SJCRH30 (cell line): ENCODE data around the gene AP4M1. TPM values are rescaled to one million over a fixed set of nuclear protein-coding genes. Genes with fewer than 3 reads are reported as not detected.

Source experiments
- DNase-seq, 2 experiments: peaks; one replicate each; pipeline ENCODE4 v3.0.0-alpha.2; 2015 to 2020
- H3K27ac ChIP-seq: fragments of 250-450 bp; sonication (Bioruptor Pico); 2 replicates; pipeline ENCODE4 v1.5.1; 2020; ENCODE audit warnings: mild to moderate bottlenecking, moderate library complexity
- H3K27me3 ChIP-seq: fragments of 250-450 bp; sonication (Bioruptor Pico); 2 replicates; pipeline ENCODE4 v1.5.1; 2020; ENCODE audit warnings: mild to moderate bottlenecking, moderate library complexity
- H3K36me3 ChIP-seq: fragments of 250-450 bp; sonication (Bioruptor Pico); 2 replicates; pipeline ENCODE4 v1.5.1; 2020; ENCODE audit warnings: mild to moderate bottlenecking, moderate library complexity
- H3K4me1 ChIP-seq: fragments of 250-450 bp; sonication (Bioruptor Pico); 2 replicates; pipeline ENCODE4 v1.5.1; 2020; ENCODE audit warnings: mild to moderate bottlenecking, moderate library complexity
- H3K4me3 ChIP-seq: fragments of 250-450 bp; sonication (Bioruptor Pico); 2 replicates; pipeline ENCODE4 v1.5.1; 2020; ENCODE audit warnings: mild to moderate bottlenecking, moderate library complexity
- H3K9me3 ChIP-seq: fragments of 250-450 bp; sonication (Bioruptor Pico); replicated peaks from 2 replicates; pipeline ENCODE4 v1.5.1; 2020; ENCODE audit warnings: mild to moderate bottlenecking, moderate library complexity
- total RNA-seq: library from RNA; depleted of rRNA; stranded (reverse); fragments of >200 nt; shearing (Covaris generic); gene quantifications from 2 replicates; pipeline ENCODE4 v1.2.3, GENCODE V29; 2014

Gene AP4M1
- total RNA-seq, 1 experiment from 2014 or later, result 13.9 TPM

DNA sequence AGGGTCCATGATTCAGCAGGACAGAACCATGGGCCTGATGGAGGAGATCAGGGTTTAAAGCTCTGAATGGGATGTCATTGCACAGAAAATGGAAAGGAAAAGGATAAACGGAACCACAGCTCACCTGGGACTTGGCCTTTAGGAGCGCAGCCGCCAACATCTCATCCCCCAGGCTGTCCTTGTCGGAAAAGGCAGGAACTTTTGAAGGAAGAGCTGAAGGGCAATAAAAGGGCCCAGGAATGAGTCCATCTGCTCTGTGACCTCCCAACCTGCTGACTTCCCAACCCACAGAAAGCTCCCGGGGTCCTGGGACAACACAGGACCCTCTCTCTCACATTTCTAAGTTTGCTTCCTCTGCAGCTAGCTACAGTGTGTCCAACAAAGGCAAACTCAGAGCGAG, 26.0 kb upstream of the AP4M1 start:
- Histone ChIP-seq H3K27ac (no peak overlapping the region), H3K27me3 (no peaks in the 10 kb centered on the region), H3K36me3 (peaks cover 94% of the 10 kb centered on the region), H3K9me3 (peaks cover 26% of the 10 kb centered on the region), H3K4me1 (no peaks in the 10 kb centered on the region), H3K4me3 (no peak overlapping the region)
- no peak for DNase-seq

DNA sequence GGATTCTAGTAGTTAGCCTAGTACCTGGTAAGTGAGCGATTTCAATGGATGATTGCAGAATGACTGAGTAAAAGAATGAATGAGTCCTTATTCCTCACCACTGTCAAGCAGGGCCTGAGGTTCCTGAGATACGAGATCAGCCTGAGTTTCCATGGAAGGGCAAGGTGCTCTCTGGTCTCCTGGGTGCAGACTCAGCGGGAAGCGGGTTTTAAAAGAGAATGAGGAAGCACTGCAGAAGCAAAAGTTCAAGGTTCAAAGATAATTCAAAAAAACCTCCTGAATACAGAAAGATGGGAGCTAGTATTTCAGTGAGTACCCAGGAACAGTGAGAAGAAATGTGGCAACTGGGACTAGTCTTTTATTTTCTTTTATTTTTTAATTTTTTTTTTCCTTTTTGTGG, 24.2 kb upstream of the AP4M1 start:
- peaks cover 76% of the 10 kb centered on the region for H3K36me3 ChIP-seq
- H3K27ac ChIP-seq, result no peak overlapping the region

DNA sequence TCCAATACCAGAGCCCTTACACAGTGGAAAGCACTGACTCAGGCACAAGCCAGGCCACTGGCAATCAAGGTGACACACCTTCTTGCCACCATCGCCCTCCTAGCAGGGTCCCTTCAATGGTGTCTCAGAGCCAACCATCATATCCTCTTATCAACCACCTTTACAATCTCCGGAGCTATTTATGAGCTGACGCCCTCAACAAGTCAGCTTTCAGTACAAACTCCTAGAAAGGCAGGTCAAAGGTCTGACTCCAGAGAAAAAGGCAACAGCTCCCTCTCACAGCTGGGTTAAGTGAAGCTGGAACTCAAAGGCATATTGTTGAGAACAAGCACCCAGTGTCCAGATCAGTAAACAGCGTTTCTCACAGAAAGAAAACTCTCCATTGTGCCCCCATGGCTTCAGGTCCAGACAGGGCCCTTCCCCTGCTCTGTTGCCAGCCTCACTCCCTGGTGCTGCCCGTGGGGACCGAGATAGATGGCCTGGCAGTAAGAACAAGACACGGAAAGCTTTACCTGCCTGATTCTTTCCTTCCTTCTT, 22.4 kb upstream of the AP4M1 start:
- Histone ChIP-seq H3K4me3 (no peak overlapping the region), H3K27me3 (no peaks in the 10 kb centered on the region), H3K4me1 (no peaks in the 10 kb centered on the region), H3K9me3 (0 out of 2 replicates have a peak, but pooled peaks cover 3% of the 10 kb centered on the region), H3K36me3 (peaks cover 57% of the 10 kb centered on the region), H3K27ac (no peak overlapping the region)
- no peak for DNase-seq

More for the DNA sequence above, 24.2 kb upstream of the AP4M1 start:
- no peaks in the 10 kb centered on the region for H3K27me3 ChIP-seq
- DNase-seq, result no peak
- peaks cover 11% of the 10 kb centered on the region for H3K9me3 ChIP-seq
- H3K4me3 ChIP-seq, result no peak overlapping the region
- no peaks in the 10 kb centered on the region for H3K4me1 ChIP-seq

DNA sequence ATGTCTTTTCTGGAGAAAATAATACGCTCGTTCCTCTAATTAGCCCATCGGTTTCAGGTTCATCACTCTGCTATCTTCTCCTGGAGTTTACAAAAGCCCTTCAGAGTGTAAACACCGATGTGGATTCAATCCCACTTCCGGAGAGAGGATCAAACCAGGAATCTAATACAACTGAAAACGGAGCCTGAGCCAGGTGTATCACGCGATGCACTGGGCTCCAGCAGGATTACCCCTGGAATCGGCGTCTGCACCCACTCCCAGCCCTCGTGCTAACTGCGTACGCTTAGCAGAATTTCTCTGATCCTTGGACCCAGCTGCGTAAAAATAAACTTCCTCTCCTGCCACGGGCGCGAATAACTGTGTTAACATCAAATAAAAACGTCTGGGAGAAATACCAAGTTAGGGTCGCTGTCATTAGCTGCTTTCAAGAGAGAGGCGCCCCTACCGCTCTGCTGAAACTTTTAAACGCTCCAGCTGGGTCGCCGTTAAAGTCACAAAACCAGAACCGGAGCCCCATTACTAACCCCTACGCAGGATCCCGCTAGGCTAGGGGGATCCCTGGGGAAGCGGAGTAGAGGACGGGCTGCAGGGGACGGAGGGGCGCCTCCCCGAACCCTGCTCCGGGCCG, 20.4 kb upstream of the AP4M1 start:
- H3K4me1 ChIP-seq, result no peaks in the 10 kb centered on the region

DNA sequence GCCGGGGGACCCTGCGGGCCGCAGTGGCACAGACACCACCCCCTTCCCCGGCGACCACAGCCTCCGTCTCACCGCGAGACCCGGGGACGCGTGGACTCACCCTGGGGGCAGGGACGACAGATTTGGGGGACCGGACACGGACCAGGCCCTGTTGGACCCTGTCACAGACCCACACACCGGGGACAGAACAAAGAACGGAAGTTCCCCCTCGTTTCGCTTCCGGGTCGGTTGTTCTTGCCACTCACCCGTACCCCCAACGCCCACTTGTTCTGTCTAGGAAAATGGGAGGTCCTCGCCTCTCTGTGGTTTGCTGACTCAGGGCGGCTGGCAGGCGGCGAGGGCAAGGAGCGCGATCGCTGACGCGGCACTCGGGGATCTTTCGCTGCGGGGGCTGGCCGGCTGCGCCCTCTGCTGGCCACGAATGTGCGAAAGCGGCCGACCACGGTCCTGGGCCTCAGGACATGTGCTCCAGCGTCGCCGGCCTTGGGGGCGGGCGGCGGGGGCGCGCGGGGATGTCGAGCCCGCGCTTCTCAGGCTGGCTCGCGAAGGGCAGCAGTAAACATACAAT, 19.8 kb upstream of the AP4M1 start, which contains the start of gene ZNF3:
Gene ZNF3, minus strand, starts transcription at position 189 of the 568 bp plus-strand sequence. CDS start 4,366 bp downstream, outside the sequence.
- peak within 1 kb of the TSS; percentile 84 for H3K27ac ChIP-seq
- peak within 1 kb of the TSS; percentile 89 for H3K4me3 ChIP-seq
- peak; percentile 99 for DNase-seq
- no peaks in the 10 kb centered on the region for H3K9me3 ChIP-seq
- H3K27me3 ChIP-seq, result no peaks in the 10 kb centered on the region
- H3K4me1 ChIP-seq, result no peaks in the 10 kb centered on the region
- peaks cover 32% of the 10 kb centered on the region for H3K36me3 ChIP-seq

More for the DNA sequence above, 20.4 kb upstream of the AP4M1 start:
- peaks cover 38% of the 10 kb centered on the region for H3K36me3 ChIP-seq
- H3K9me3 ChIP-seq, result no peaks in the 10 kb centered on the region
- no peaks in the 10 kb centered on the region for H3K27me3 ChIP-seq
- DNase-seq, result no peak
- H3K4me3 ChIP-seq, result peak overlapping the region; percentile 89
- peak overlapping the region; percentile 84 for H3K27ac ChIP-seq

DNA sequence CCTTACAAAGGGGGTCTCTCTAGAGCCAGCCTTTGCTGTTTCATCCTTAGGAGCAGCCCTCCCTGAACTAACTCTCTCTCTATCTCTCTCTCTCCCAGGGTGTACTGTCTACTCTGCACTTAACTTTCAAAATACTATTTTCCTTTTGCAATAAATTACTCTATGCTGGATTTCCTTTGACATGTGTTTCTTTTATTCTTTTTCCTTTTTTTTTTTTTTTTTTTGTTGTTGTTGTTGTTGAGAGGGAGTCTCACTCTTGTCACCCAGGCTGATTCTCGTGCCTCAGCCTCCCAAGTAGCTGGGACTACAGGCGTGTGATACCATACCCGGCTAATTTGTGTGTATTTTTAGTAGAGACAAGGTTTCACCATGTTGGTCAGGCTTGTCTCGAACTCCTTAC, 18.5 kb upstream of the AP4M1 start:
- Histone ChIP-seq H3K27me3 (no peaks in the 10 kb centered on the region), H3K4me3 (no peak overlapping the region), H3K4me1 (no peaks in the 10 kb centered on the region), H3K9me3 (no peaks in the 10 kb centered on the region), H3K27ac (no peak overlapping the region), H3K36me3 (peaks cover 20% of the 10 kb centered on the region)
- no peak for DNase-seq

DNA sequence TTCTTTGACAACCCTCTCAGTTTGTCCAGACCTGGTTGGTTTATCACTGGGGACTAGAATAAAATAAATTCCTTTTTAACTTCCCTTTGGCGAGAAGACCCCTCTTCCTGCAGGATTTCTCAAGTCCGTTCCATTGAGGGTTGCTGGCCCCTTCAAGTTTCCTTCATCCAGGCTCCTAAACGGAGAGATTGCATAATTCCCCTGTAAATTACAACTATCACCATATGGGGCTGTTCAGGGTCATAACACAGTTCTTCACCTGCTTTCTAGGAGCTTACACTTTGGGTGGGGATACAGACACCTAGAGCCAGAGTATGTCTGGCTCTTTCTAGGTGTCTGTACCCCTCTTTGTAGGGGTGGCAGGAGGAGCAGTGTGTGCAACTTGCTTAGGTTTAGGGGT, 15.9 kb upstream of the AP4M1 start:
- Histone ChIP-seq H3K36me3 (no peaks in the 10 kb centered on the region), H3K4me1 (peaks cover 7% of the 10 kb centered on the region), H3K9me3 (no peaks in the 10 kb centered on the region), H3K27ac (no peak overlapping the region), H3K4me3 (no peak overlapping the region), H3K27me3 (no peaks in the 10 kb centered on the region)
- DNase-seq, result no peak

DNA sequence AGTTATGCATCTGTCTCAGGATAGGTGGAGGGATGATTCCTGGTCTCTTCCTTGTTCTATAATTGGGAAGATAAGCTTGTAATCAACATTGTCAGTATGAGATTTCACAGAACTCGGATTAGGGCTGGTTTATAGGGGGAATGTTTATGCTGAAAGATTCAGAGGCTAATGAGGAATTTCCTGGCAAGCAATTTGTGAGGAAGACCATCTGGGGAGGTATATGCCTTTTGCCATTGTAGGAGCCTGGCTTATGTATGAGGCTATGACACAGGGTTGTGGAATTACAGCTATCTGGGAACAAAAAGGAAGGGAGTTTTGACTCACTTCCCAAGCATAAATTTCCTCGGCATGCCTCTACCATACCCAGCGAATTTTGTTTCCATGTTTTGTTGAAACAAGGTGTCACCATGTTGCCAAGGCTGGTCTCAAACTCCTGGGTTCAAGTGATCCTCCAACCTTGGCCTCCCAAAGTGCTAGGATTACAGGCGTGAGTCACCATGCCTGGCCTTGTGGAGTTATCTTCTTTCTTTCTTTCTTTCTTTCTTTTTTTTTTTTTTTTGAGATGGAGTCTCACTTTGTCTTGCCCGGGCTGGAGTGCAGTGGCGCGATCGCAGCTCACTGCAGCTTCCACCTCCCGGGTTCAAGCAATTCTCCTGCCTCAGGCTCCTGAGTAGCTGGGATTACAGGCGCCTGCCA, 14.2 kb upstream of the AP4M1 start:
- Histone ChIP-seq H3K4me3 (no peak overlapping the region), H3K4me1 (peaks cover 24% of the 10 kb centered on the region), H3K36me3 (peaks cover 13% of the 10 kb centered on the region), H3K27ac (no peak overlapping the region), H3K27me3 (no peaks in the 10 kb centered on the region), H3K9me3 (no peaks in the 10 kb centered on the region)
- DNase-seq, result no peak

DNA sequence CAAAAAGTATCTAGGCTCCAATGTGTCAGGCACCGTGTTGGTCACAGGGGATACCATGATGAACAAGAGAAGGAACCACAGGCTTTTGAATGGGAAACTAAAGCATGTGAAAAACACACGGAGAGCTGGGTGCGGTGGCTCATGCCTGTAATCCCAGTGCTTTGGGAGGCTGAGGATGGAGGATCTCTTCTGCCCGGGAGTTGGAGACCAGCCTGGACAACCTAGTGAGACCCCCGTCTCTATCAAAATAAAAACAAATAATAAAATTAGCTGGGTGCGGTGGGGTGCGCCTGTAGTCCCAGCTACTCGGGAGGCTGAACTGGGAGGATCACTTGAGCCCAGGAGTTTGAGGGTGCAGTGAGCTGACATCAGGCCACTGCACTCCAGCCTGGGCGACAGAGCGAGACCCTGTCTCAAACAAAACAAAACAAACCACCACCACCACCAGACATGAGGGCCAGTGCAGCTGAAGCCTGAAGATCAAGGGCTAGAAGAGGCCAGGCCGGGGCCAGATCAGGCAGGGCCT, 13.3 kb upstream of the AP4M1 start:
- Histone ChIP-seq H3K9me3 (no peaks in the 10 kb centered on the region), H3K27me3 (no peaks in the 10 kb centered on the region), H3K4me1 (peaks cover 24% of the 10 kb centered on the region), H3K4me3 (peak overlapping the region; percentile 88), H3K27ac (peak overlapping the region; percentile 76), H3K36me3 (peaks cover 22% of the 10 kb centered on the region)
- DNase-seq, result no peak

DNA sequence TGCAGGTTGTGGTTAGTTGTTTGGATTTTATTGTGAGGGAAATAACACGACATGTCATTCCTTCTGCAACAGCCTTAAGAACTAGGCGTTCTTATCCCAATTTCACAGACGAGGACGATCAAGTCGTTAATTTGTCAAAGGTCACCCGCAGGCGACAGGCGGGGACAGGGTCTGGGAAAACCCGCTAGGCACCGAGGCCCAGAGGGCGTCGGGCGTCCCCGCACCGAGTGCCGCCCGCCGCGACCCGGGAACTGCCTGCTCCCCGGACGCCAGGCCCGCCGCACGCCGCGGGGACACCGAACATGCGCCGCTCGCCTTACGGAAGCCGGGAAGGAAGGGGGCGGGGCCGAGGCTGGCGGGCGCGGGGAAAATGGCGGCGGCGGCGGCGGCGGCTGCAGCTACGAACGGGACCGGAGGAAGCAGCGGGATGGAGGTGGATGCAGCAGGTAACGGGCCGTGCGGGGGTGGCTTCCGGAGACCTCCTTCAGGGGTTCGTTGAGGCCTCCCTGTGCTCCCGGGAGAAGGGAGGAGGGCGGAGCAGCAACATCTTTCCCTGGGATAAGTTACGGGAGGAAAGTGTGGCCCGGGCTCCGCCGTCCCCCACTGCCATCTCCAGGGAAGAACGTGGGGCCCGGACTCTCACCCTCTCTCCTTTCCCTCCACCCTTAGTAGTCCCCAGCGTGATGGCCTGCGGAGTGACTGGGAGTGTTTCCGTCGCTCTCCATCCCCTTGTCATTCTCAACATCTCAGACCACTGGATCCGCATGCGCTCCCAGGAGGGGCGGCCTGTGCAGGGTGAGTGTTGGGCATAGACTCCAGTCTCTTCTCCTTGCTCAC, 12.6 kb upstream of the AP4M1 start, which contains the start of gene COPS6:
Gene COPS6, plus strand, starts transcription at position 349 of the 837 bp plus-strand sequence. Its CDS starts 22 bp downstream, at position 371.
- peaks cover 24% of the 10 kb centered on the region for H3K4me1 ChIP-seq
- H3K9me3 ChIP-seq, result no peaks in the 10 kb centered on the region
- H3K27me3 ChIP-seq, result no peaks in the 10 kb centered on the region
- H3K27ac ChIP-seq, result peak within 1 kb of the TSS; percentile 76
- peak; percentile 82 for DNase-seq
- H3K4me3 ChIP-seq, result peak within 1 kb of the TSS; percentile 88
- peaks cover 29% of the 10 kb centered on the region for H3K36me3 ChIP-seq

DNA sequence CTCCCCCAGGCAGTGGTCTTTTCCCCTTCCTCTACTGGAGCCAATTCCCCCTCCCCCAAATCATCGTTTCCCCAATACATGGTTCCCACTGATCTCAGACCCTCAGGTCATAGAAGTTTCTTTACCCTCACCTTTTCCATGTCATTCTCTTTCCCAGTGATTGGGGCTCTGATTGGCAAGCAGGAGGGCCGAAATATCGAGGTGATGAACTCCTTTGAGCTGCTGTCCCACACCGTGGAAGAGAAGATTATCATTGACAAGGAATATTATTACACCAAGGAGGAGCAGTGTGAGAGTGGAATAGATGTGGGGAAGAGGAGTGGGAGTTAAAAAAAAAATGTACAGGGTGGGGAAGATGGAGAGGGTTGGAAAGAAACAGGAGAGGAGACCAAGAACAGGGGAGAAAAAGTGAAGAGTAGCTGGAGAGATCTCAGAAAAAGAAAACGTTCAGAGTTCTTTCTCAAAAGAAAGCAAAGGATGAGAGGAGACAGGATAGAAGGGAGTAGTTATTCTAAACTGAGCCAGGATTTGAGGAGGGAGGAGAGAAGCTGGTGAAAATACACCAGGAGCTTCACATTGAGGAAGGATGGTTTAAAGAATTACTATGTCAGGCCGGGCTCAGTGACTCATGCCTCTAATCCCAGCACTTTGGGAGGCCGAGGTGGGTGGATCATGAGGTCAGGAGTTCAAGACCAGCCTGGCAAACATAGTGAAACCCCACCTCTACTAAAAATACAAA, 11.8 kb upstream of the AP4M1 start:
- peaks cover 24% of the 10 kb centered on the region for H3K4me1 ChIP-seq
- no peak for DNase-seq
- H3K36me3 ChIP-seq, result peaks cover 37% of the 10 kb centered on the region
- peak overlapping the region; percentile 76 for H3K27ac ChIP-seq
- H3K9me3 ChIP-seq, result no peaks in the 10 kb centered on the region
- peak overlapping the region; percentile 88 for H3K4me3 ChIP-seq
- no peaks in the 10 kb centered on the region for H3K27me3 ChIP-seq

DNA sequence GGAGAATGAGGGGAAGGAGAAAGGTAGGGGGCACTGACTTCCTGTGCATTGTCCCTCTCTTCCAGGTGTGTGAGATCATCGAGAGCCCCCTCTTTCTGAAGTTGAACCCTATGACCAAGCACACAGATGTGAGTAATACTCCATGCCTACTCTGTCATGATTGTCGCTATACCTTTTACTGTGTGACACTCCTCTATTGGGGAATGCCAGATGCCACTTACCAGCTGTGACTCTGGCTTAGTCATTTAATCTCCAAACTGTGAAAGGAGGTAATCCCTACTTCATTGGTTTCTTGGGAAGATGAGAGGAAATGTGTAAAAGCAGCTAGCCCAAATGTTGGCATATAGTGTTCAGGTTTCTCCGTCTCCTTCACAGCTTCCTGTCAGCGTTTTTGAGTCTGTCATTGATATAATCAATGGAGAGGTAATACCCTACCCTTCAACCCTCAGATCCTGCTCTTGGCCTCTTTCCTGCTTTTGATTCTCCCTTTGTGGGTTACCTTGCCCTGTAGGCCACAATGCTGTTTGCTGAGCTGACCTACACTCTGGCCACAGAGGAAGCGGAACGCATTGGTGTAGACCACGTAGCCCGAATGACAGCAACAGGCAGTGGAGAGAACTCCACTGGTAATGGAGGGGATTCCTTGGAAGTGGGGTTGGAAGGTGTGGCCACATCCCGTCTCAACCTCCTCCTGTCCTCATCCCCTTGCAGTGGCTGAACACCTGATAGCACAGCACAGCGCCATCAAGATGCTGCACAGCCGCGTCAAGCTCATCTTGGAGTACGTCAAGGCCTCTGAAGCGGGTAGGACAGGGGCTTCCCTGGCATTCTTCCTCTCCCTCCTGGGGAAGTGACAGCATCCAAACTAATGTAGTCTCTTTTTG, 10.7 kb upstream of the AP4M1 start:
- peaks cover 24% of the 10 kb centered on the region for H3K4me1 ChIP-seq
- peak; percentile 79 to 82 for DNase-seq
- H3K36me3 ChIP-seq, result peaks cover 48% of the 10 kb centered on the region
- H3K9me3 ChIP-seq, result no peaks in the 10 kb centered on the region
- peak overlapping the region; percentile 76 for H3K27ac ChIP-seq
- H3K27me3 ChIP-seq, result no peaks in the 10 kb centered on the region
- no peak overlapping the region for H3K4me3 ChIP-seq
